Lower leg skin (tissue), 3 donors: Measurements from ENCODE around the gene BIRC5.

Experiments
- POLR2A ChIP-seq, 2 donors: fragments of 450-650 bp; IDR thresholded peaks; one replicate each; pipeline ENCODE4 v1.6.1; 2016 to 2017; ENCODE audit warnings: antibody characterized with exemption in 2 of 2, mild to moderate bottlenecking in 1 of 2, moderate library complexity in 1 of 2
- TF ChIP-seq, protein P1 (sequence below), 3 donors: fragments of 450-650 bp; IDR thresholded peaks; one replicate each; pipeline ENCODE4 v1.5.1; 2016; ENCODE audit warnings: antibody characterized with exemption in 3 of 3, mild to moderate bottlenecking in 3 of 3, moderate library complexity in 2 of 3

- TF ChIP-seq, protein P1, sequence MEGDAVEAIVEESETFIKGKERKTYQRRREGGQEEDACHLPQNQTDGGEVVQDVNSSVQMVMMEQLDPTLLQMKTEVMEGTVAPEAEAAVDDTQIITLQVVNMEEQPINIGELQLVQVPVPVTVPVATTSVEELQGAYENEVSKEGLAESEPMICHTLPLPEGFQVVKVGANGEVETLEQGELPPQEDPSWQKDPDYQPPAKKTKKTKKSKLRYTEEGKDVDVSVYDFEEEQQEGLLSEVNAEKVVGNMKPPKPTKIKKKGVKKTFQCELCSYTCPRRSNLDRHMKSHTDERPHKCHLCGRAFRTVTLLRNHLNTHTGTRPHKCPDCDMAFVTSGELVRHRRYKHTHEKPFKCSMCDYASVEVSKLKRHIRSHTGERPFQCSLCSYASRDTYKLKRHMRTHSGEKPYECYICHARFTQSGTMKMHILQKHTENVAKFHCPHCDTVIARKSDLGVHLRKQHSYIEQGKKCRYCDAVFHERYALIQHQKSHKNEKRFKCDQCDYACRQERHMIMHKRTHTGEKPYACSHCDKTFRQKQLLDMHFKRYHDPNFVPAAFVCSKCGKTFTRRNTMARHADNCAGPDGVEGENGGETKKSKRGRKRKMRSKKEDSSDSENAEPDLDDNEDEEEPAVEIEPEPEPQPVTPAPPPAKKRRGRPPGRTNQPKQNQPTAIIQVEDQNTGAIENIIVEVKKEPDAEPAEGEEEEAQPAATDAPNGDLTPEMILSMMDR (IDR thresholded peaks at IDR 0.05) = no peak
- TF ChIP-seq POLR2A (IDR thresholded peaks at IDR 0.05) = no peak
Measured at GRCh38 chr17:78232859-78233173, 18.8 kb downstream of the BIRC5 start.
